GM12891 (cell line): ENCODE measurements around the gene PPP2R3A.
"Not testable (repeated sequence)": the region's sequence is repeated elsewhere in the genome, so short reads cannot be mapped to it uniquely, and the experiment has no call there.

ENCODE experiments used
- DNase-seq: peaks from one replicate; pipeline ENCODE4 v3.0.0; 2011; ENCODE audit warnings: low spot score; ENCODE audit not compliant: insufficient read length
- FAIRE-seq: peaks from 2 replicates; lab custom pipeline; 2011; peaks lifted over from hg19 to GRCh38; lab: Jason Lieb, UNC
- PAX5 ChIP-seq: IDR thresholded peaks from 2 replicates; pipeline ENCODE4 v1.6.1; 2011; ENCODE audit warnings: low read length, moderate library complexity, mild to moderate bottlenecking; ENCODE audit not compliant: insufficient read depth, severe bottlenecking
- POLR2A ChIP-seq: IDR thresholded peaks from 2 replicates; pipeline ENCODE4 v1.6.1; 2011; ENCODE audit warnings: low read depth, low read length, control low read depth
- POLR2AphosphoS5 ChIP-seq: IDR thresholded peaks from 2 replicates; pipeline ENCODE4 v1.6.1; 2011; ENCODE audit warnings: low read depth, low read length, control low read depth
- POU2F2 ChIP-seq: IDR thresholded peaks from 2 replicates; pipeline ENCODE4 v1.6.1; 2011; ENCODE audit warnings: low read depth, mild to moderate bottlenecking, control low read depth, low read length, moderate library complexity
- SPI1 ChIP-seq: IDR thresholded peaks from 2 replicates; pipeline ENCODE4 v1.6.1; 2011; ENCODE audit warnings: low read depth, low read length, control low read depth
- TAF1 ChIP-seq: IDR thresholded peaks from 2 replicates; pipeline ENCODE4 v1.6.1; 2011; ENCODE audit warnings: low read depth, low read length, control low read depth

PPP2R3A gene

GRCh38 chr3:136134091-136134490 lies 168.6 kb downstream of the PPP2R3A start:
- TF ChIP-seq POU2F2 (no peak), PAX5 (no peak), POLR2AphosphoS5 (no peak), POLR2A (no peak), TAF1 (no peak), SPI1 (no peak)
- FAIRE-seq (no peak), DNase-seq (no peak)

GRCh38 chr3:136135039-136135802 lies 169.7 kb downstream of the PPP2R3A start:
- DNase-seq (no peak), FAIRE-seq (no peak)
- TF ChIP-seq TAF1: no peak
- no peak for TF ChIP-seq POLR2AphosphoS5
- TF ChIP-seq POU2F2: no peak
- no peak for TF ChIP-seq SPI1
- no peak for TF ChIP-seq POLR2A
- no peak for TF ChIP-seq PAX5

GRCh38 chr3:136136454-136136853 lies 170.9 kb downstream of the PPP2R3A start:
- no peak for DNase-seq
- no peak for TF ChIP-seq PAX5
- TF ChIP-seq POLR2A: no peak
- TF ChIP-seq POU2F2: no peak
- no peak for TF ChIP-seq SPI1
- no peak for TF ChIP-seq TAF1
- no peak for TF ChIP-seq POLR2AphosphoS5
- FAIRE-seq: no peak

- FAIRE-seq (no peak), DNase-seq (no peak)
- TF ChIP-seq POU2F2 (no peak), POLR2AphosphoS5 (no peak), PAX5 (no peak), TAF1 (no peak), POLR2A (no peak), SPI1 (no peak)
These were observed 175.8 kb downstream of the PPP2R3A start for GRCh38 chr3:136141291-136141785.

GRCh38 chr3:136141891-136142290 lies 176.4 kb downstream of the PPP2R3A start:
- no peak for DNase-seq
- no peak for FAIRE-seq
- no peak for TF ChIP-seq POU2F2
- TF ChIP-seq POLR2A: no peak
- no peak for TF ChIP-seq PAX5
- TF ChIP-seq TAF1: no peak
- TF ChIP-seq POLR2AphosphoS5: no peak
- no peak for TF ChIP-seq SPI1

- no peak for TF ChIP-seq PAX5
- TF ChIP-seq POU2F2: no peak
- no peak for TF ChIP-seq SPI1
- no peak for TF ChIP-seq TAF1
- no peak for TF ChIP-seq POLR2A
- no peak for TF ChIP-seq POLR2AphosphoS5
- DNase-seq: no peak
- FAIRE-seq: no peak
These were observed 177.1 kb downstream of the PPP2R3A start for GRCh38 chr3:136142592-136142991.

GRCh38 chr3:136144397-136144796 lies 178.9 kb downstream of the PPP2R3A start:
- FAIRE-seq, DNase-seq: not testable (repeated sequence)

- DNase-seq: no peak
- TF ChIP-seq TAF1 (no peak), POLR2A (no peak)
- FAIRE-seq: no peak
These were observed 181.6 kb downstream of the PPP2R3A start for GRCh38 chr3:136146981-136147729.

GRCh38 chr3:136149667-136150066 lies 184.1 kb downstream of the PPP2R3A start:
- no peak for DNase-seq
- FAIRE-seq: no peak
- TF ChIP-seq SPI1 (no peak), PAX5 (no peak), POLR2A (no peak), POLR2AphosphoS5 (no peak), TAF1 (no peak), POU2F2 (no peak)

GRCh38 chr3:136151219-136151618 lies 185.7 kb downstream of the PPP2R3A start:
- TF ChIP-seq POLR2AphosphoS5 (no peak), TAF1 (no peak), PAX5 (no peak), POU2F2 (no peak), SPI1 (no peak), POLR2A (no peak)
- no peak for DNase-seq
- FAIRE-seq: no peak
